Osteoblast (primary cell): ENCODE results near the gene PDIA4. TPM values are rescaled to one million over a fixed set of nuclear protein-coding genes. Genes with fewer than 3 reads are reported as not detected.
"Not testable (repeated sequence)": the region's sequence is repeated elsewhere in the genome, so short reads cannot be mapped to it uniquely, and the experiment has no call there.

Experiments
- DNase-seq: peaks from one replicate; pipeline ENCODE4 v3.0.0; 2011; ENCODE audit warnings: low spot score, mixed read lengths; ENCODE audit not compliant: insufficient read length; ENCODE audit errors: missing footprints
- H2AFZ ChIP-seq: 2 replicates; pipeline ENCODE4 v1.6.0; 2011; ENCODE audit warnings: mild to moderate bottlenecking, low read length
- H3K27ac ChIP-seq: 2 replicates; pipeline ENCODE4 v1.5.1; 2011; ENCODE audit warnings: mild to moderate bottlenecking, low read depth, low read length, moderate library complexity
- H3K27me3 ChIP-seq: 2 replicates; pipeline ENCODE4 v1.6.0; 2012; ENCODE audit warnings: mild to moderate bottlenecking, control low read depth, inconsistent platforms, low read length, moderate library complexity; ENCODE audit not compliant: insufficient read depth
- H3K36me3 ChIP-seq: 2 replicates; pipeline ENCODE4 v1.5.1; 2011; ENCODE audit warnings: mild to moderate bottlenecking, low read length, control low read depth, moderate library complexity; ENCODE audit not compliant: insufficient read depth
- H3K4me1 ChIP-seq: 2 replicates; pipeline ENCODE4 v1.5.1; 2011; ENCODE audit warnings: mild to moderate bottlenecking, low read length, control low read depth, moderate library complexity; ENCODE audit not compliant: insufficient read depth
- H3K4me2 ChIP-seq: 2 replicates; pipeline ENCODE4 v1.6.0; 2011; ENCODE audit warnings: mild to moderate bottlenecking, low read length; ENCODE audit not compliant: insufficient read depth
- H3K4me3 ChIP-seq: fragments of 200-600 bp; sonication (generic); 3 replicates; pipeline ENCODE4 v1.5.1; 2012; ENCODE audit warnings: mild to moderate bottlenecking, low read length, inconsistent platforms; ENCODE audit not compliant: insufficient read depth
- H3K79me2 ChIP-seq: 2 replicates; pipeline ENCODE4 v1.6.0; 2012; ENCODE audit warnings: mild to moderate bottlenecking, low read length, control low read depth, inconsistent platforms; ENCODE audit not compliant: insufficient read depth
- H3K9me3 ChIP-seq: 2 replicates; pipeline ENCODE4 v1.5.1; 2011; ENCODE audit warnings: low read depth, low read length, control low read depth
- H4K20me1 ChIP-seq: 2 replicates; pipeline ENCODE4 v1.6.0; 2012; ENCODE audit warnings: mild to moderate bottlenecking, low read length, control low read depth; ENCODE audit not compliant: insufficient read depth
- total RNA-seq: library from RNA; depleted of rRNA; stranded (reverse); fragments of >200 nt; gene quantifications from 2 replicates; pipeline ENCODE4 v1.2.3, GENCODE V29; 2012
- TF ChIP-seq, protein P1 (sequence below): IDR thresholded peaks from 2 replicates; pipeline ENCODE4 v1.5.1; 2011; ENCODE audit warnings: mild to moderate bottlenecking, low read depth, low read length, moderate library complexity; ENCODE audit errors: extremely low read depth

PDIA4 gene
- total RNA-seq, 1 donor = 220 TPM

DNA sequence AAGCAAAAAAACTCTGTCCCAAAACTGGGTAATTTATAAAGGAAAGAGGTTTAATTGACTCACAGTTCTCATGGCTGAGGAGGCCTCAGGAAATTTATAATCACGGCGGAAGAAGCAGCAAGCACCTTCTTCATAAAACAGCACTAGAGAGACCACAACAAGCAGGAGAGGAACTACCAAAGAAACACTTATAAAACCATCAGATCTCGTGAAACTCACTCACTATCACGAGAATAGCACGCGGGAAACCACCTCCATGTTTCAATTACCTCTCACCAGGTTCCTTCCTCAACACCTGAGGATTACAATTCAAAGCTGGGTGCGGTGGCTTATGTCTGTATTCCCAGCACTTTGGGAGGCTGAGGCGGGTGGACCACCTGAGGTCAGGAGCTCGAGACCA, 48.5 kb downstream of the PDIA4 start:
- Histone ChIP-seq H3K4me2 (no peak overlapping the region), H3K27ac (no peak overlapping the region), H3K4me3 (no peak overlapping the region), H4K20me1 (no peaks in the 10 kb centered on the region), H3K4me1 (peaks cover 7% of the 10 kb centered on the region), H3K27me3 (peaks cover 2% of the 10 kb centered on the region), H3K79me2 (no peaks in the 10 kb centered on the region), H3K36me3 (no peaks in the 10 kb centered on the region), H2AFZ (no peak overlapping the region), H3K9me3 (no peaks in the 10 kb centered on the region)
- TF ChIP-seq, protein P1, sequence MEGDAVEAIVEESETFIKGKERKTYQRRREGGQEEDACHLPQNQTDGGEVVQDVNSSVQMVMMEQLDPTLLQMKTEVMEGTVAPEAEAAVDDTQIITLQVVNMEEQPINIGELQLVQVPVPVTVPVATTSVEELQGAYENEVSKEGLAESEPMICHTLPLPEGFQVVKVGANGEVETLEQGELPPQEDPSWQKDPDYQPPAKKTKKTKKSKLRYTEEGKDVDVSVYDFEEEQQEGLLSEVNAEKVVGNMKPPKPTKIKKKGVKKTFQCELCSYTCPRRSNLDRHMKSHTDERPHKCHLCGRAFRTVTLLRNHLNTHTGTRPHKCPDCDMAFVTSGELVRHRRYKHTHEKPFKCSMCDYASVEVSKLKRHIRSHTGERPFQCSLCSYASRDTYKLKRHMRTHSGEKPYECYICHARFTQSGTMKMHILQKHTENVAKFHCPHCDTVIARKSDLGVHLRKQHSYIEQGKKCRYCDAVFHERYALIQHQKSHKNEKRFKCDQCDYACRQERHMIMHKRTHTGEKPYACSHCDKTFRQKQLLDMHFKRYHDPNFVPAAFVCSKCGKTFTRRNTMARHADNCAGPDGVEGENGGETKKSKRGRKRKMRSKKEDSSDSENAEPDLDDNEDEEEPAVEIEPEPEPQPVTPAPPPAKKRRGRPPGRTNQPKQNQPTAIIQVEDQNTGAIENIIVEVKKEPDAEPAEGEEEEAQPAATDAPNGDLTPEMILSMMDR = no peak
- no peak for DNase-seq

DNA sequence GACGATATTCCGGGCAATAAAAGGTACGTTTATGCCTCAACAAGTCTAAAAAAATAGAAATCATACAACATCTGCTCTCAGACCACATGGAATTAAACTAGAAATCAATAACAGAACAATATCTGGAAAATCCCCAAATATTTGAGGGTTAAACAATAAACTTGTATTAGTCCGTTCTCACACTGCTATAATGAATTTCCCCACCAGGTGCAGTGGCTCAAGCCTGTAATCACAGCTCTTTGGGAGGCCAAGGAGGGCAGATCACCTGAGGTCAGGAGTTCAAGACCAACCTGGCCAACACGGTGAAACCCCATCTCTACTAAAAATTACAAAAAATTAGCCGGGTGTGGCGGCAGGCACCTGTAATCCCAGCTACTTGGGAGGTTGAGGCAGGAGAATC, 49.2 kb downstream of the PDIA4 start:
- not testable (repeated sequence) for DNase-seq, H3K27ac ChIP-seq, H4K20me1 ChIP-seq, H2AFZ ChIP-seq, H3K4me3 ChIP-seq, H3K79me2 ChIP-seq, H3K27me3 ChIP-seq, H3K36me3 ChIP-seq, H3K9me3 ChIP-seq, H3K4me2 ChIP-seq, H3K4me1 ChIP-seq

DNA sequence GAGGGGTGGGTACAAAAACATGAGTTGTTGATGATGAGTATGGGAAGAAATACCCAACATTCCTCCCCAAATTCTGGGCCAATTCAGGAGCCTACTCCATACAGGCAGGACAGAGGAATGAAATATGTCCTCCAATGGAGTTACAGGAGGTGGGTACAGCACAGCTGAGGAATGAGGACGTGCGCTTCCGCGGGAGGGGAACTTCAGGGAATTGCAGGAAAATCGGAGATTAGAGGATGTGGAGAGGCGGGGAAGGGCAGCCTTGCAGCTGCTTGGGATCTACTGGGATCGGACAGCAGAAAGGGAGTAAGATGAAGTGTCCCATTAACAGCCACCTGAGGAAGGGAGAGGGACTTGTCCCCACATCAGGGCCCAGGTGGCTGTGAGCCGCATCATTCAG, 50.2 kb downstream of the PDIA4 start:
- TF ChIP-seq, protein P1 = no peak
- no peaks in the 10 kb centered on the region for H3K9me3 ChIP-seq
- H3K36me3 ChIP-seq = no peaks in the 10 kb centered on the region
- H3K27me3 ChIP-seq = no peaks in the 10 kb centered on the region
- no peaks in the 10 kb centered on the region for H4K20me1 ChIP-seq
- H2AFZ ChIP-seq = no peak overlapping the region
- H3K4me2 ChIP-seq = no peak overlapping the region
- H3K27ac ChIP-seq = no peak overlapping the region
- no peak overlapping the region for H3K4me3 ChIP-seq
- H3K4me1 ChIP-seq = no peaks in the 10 kb centered on the region
- peak; percentile 14 for DNase-seq
- H3K79me2 ChIP-seq = no peaks in the 10 kb centered on the region

DNA sequence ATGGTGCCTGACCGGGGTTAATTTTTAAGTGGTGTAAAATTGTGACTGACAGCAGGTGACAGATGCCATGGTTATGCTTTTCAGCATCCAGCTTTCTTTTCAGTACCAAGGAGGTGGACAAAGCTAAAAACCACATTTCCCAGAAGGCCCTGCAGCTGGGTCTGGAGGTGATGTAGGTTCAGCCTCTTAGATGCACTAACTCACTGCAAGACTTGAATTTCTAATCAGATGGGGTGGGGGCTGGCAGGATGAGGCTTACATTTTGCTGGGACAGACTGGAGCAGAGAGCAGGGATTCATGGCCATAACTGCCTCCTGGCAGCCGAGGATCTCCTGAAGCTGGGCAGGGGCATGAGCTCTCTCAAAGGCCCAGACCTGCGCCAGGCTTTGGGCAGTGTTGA, 52.4 kb downstream of the PDIA4 start:
- Histone ChIP-seq H3K4me2 (no peak overlapping the region), H3K9me3 (no peaks in the 10 kb centered on the region), H3K4me1 (no peaks in the 10 kb centered on the region), H3K4me3 (no peak overlapping the region), H2AFZ (no peak overlapping the region), H3K36me3 (no peaks in the 10 kb centered on the region), H3K27me3 (no peaks in the 10 kb centered on the region), H3K27ac (no peak overlapping the region), H4K20me1 (no peaks in the 10 kb centered on the region), H3K79me2 (no peaks in the 10 kb centered on the region)
- no peak for DNase-seq
- TF ChIP-seq, protein P1 = no peak

DNA sequence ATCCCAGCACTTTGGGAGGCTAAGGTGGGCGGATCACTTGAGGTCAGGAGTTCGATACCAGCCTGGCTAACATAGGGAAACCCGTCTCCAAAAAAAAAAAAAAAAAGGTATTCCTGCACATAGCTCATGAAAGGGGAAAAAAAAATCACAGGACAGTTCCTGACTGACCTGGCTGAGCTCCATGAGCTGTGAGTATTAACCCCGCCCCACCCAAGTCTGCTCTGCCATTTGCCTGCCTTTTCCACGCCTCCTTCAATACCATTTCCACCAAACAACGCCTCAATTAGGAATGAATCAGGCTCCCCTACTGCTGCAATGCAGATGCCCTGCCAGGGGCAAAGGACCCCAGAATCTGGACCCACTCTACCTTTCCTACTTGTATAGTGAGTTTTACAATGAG, 55.0 kb downstream of the PDIA4 start:
- no peak overlapping the region for H3K4me3 ChIP-seq

More for the DNA sequence above, 55.0 kb downstream of the PDIA4 start:
- Histone ChIP-seq H3K27me3 (no peaks in the 10 kb centered on the region), H3K27ac (no peak overlapping the region), H4K20me1 (no peaks in the 10 kb centered on the region), H2AFZ (no peak overlapping the region), H3K36me3 (no peaks in the 10 kb centered on the region), H3K4me2 (no peak overlapping the region), H3K4me1 (no peaks in the 10 kb centered on the region), H3K9me3 (no peaks in the 10 kb centered on the region), H3K79me2 (no peaks in the 10 kb centered on the region)
- no peak for DNase-seq
- TF ChIP-seq, protein P1 = no peak
